DMS153 (cell line): ENCODE data around the gene NCAM1.
A peak's percentile ranks its signal among the peaks of the same experiment; 100 is the strongest.

Experiments used
- DNase-seq: peaks from one replicate; lab custom pipeline; 2025; lab: John Stamatoyannopoulos, UW

NCAM1 gene

DNA sequence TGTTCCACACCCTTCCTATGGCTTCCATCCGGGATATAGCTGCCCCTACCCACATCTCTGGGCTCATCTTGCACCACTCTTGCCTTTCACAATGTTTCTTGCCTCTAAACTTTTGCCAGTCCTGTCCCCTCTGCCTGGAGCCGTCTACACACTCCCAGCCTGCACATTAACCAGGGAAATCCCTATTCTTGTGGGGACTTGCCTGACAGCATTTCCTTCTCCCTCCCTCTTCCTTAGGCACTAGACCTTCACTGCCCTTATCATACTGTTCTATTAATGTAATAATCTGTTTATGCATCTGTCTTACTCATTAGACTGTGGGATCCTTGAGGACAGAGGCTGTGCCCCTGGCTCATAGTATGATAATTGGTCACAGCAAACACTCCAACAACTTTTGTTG, 347.4 kb downstream of the NCAM1 start:
- DNase-seq = no peak

DNA sequence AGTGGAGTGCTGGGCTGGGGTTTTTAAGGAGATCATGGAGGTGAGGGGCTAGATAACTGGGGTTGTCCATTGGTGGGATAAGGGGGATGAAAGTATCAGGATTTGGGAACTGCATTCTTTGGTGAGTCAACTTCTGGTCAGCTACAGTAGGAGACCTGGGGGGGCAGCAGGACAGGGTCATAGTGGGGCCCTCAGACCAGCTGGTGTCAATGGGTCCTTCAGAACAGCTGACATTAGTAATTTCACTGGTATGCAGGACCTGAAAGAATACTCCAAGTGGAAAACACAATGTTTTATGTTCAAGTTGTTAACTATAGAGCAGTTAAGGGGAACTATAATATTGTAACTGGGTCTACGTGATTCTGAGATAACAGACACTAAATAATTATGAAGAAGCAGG, 350.3 kb downstream of the NCAM1 start:
- DNase-seq = no peak

DNA sequence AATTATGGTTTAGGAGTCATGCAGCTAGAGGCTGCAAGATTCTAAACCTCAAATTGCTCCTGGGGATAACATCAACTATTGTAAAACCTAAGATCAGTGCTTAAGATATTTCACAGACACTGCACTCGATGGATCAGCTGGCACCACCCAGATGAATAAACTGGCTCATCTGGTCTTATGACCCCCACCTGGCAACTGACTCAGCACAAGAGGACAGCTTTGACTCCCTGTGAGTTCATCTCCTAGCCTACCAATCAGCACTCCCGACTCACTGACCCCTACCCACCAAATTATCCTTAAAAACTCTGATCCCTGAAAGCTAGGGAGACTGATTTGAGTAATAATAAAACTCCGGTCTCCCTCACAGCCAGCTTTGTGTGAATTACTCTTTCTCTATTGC, 352.4 kb downstream of the NCAM1 start:
- DNase-seq = no peak

- no peak for DNase-seq
Measured at GRCh38 chr11:113314065-113314388, 352.8 kb downstream of the NCAM1 start.

GRCh38 chr11:113314389-113315301, 353.4 kb downstream of the NCAM1 start, which contains the start of gene TTC12:
Gene TTC12 (plus strand): TSS chr11:113314583. CDS start chr11:113316258, 1,675 bp downstream.
- peak; percentile 86 for DNase-seq

- no peak for DNase-seq
Measured at GRCh38 chr11:113315811-113316210, 354.6 kb downstream of the NCAM1 start.

DNA sequence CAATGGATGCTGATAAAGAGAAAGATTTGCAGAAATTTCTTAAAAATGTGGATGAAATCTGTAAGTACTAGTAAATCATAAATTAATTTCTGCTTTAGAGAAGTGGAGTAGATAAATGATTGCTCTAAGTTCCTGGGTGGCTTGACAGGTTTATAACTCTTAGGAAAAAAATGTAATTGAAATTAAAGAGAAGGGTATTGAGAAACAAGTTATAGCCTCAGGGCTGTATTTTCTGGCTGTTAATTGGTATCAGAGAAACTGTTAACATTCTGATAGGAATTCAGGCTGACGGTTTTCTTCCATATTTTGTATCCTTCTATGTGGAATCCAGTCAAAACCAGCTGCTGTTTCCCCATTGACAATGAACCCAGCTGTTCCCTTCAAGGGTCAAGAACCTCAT, 355.0 kb downstream of the NCAM1 start:
- DNase-seq = no peak

DNA sequence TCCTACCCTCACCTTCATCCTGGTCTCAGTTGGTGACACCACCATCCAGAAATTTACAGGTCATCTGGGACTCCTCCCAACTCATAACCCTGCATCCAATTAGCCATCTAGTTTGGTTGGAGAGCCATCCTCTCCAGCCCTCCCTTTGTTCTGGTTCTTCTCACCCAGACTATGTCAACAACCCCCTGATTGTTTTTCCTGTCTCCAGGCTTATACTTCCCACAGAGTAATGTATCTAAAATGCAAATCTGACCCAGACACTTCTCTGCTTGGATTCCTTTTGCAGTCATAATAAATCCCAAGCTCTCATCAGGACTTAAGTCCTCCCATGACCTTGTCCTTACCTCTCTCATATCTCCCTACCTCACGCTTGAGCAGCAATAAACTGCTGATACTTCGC, 356.1 kb downstream of the NCAM1 start:
- DNase-seq = peak; percentile 63

- DNase-seq = no peak
Measured at GRCh38 chr11:113319085-113319484, 357.9 kb downstream of the NCAM1 start.

DNA sequence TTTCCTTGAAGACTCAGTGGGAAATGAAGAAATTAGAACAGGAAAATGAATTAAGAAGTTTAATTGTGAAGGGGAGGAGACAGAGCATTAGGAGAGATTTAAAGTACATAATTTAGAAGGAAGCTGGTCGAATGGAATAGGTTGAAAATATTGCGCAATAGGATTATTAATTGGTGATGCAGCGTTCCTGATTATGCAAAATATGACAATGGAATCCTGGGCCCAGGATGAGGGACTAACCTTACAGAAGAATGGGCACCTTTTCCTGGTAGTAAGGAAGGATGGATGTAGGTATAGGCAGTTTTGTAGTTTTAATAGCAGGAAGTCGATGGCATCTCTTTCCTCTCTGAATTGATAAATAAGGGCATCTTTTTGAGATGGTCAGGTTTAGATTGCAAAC, 360.9 kb downstream of the NCAM1 start:
- DNase-seq = no peak

GRCh38 chr11:113324250-113324649, 363.0 kb downstream of the NCAM1 start:
- no peak for DNase-seq
